PFSK-1 (cell line): ENCODE results near the gene PTPRN.

Experiments used
- FOXP2 ChIP-seq: optimal IDR thresholded peaks from 2 replicates; pipeline ENCODE3; 2011; ENCODE audit warnings: borderline replicate concordance, control low read depth, inconsistent platforms; ENCODE audit not compliant: insufficient read depth; ENCODE audit errors: extremely low read length, extremely low read depth
- POLR2AphosphoS5 ChIP-seq: IDR thresholded peaks from 2 replicates; pipeline ENCODE4 v1.6.1; 2012; ENCODE audit warnings: low read depth, mild to moderate bottlenecking, control low read depth, low read length, moderate library complexity
- REST ChIP-seq, 2 experiments: IDR thresholded peaks; 2 replicates each; pipeline versions ENCODE4 v1.6.1 to v1.8.0; 2011 to 2012; ENCODE audit warnings: low read depth in 2 of 2, low read length in 2 of 2, control low read depth in 1 of 2, inconsistent platforms in 1 of 2, mild to moderate bottlenecking in 1 of 2, moderate library complexity in 1 of 2; ENCODE audit not compliant: insufficient read depth in 1 of 2
- SIN3A ChIP-seq: IDR thresholded peaks from 2 replicates; pipeline ENCODE4 v1.6.1; 2012; ENCODE audit warnings: mild to moderate bottlenecking, low read length, moderate library complexity, borderline replicate concordance; ENCODE audit not compliant: insufficient read depth
- TAF1 ChIP-seq: IDR thresholded peaks from 2 replicates; pipeline ENCODE4 v1.6.1; 2012; ENCODE audit warnings: low read length, control low read depth, borderline replicate concordance; ENCODE audit not compliant: insufficient read depth

GRCh38 chr2:219290381-219291171, 18.6 kb downstream of the PTPRN start:
- TF ChIP-seq POLR2AphosphoS5 (no peak), REST (IDR thresholded peaks at IDR 0.05; ENCODE audit: insufficient read depth in 1 of 2, low read depth in 2 of 2, low read length in 2 of 2) (no peak), SIN3A (no peak), TAF1 (no peak), FOXP2 (no peak)
